ENCODE results near the gene MOGAT2.

GRCh38 chr11:75722669-75723042, 5.0 kb downstream of the MOGAT2 start:
- TF ChIP-seq GATA3 (IDR thresholded peaks at IDR 0.05; ENCODE audit: low read depth, low read length) (no peak), GATA2 (IDR thresholded peaks at IDR 0.05; ENCODE audit: low read depth, low read length) (no peak)
